Epithelial cell of esophagus (primary cell): Measurements from ENCODE around the gene SLC12A1.

Experiments
- DNase-seq: peaks from one replicate; pipeline ENCODE4 v3.0.0; 2010; ENCODE audit warnings: low read depth
- H3K4me3 ChIP-seq: 2 replicates; pipeline ENCODE4 v1.5.1; 2011; ENCODE audit warnings: mild to moderate bottlenecking, low read length, control low read depth
- CTCF ChIP-seq: IDR thresholded peaks from 2 replicates; pipeline ENCODE4 v1.5.1; 2011; ENCODE audit warnings: low read depth, mild to moderate bottlenecking, low read length, control low read depth, inconsistent platforms; ENCODE audit not compliant: insufficient read depth; ENCODE audit errors: missing control alignments

Gene SLC12A1

DNA sequence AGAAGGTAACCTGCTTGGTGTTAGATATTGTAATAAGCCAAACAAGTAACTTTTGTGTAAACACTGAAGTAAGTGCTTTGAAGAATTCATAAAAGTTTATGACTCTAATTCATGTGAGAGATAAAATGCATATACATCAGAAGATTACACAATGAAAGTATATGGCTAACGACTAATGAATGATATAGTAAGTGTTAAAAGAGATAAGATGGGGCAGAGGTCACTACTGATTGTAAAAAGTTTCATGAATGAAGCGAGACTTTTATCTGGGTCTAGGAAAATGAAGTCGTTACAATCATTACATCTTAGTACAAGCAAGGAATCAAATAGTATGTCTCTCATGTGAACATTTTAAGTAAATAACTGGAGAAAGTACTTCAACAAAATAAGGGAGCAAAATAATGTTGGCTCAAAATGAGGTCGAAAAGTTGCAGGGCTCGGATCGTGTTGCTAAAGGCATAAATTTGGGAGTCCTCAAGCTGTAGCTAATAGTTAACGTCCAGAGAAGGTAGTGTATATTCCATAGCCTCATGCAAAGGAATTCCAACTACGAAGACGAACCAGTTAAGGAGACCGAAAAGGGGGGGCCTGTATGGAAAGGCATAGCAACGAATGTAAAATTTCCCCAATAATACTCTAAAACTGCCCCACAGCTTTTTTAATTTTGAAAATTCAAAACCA lies 124.1 kb downstream of the SLC12A1 start:
- peak; percentile 8 for DNase-seq
- no peak for TF ChIP-seq CTCF
- peak overlapping the region; percentile 82 for H3K4me3 ChIP-seq

DNA sequence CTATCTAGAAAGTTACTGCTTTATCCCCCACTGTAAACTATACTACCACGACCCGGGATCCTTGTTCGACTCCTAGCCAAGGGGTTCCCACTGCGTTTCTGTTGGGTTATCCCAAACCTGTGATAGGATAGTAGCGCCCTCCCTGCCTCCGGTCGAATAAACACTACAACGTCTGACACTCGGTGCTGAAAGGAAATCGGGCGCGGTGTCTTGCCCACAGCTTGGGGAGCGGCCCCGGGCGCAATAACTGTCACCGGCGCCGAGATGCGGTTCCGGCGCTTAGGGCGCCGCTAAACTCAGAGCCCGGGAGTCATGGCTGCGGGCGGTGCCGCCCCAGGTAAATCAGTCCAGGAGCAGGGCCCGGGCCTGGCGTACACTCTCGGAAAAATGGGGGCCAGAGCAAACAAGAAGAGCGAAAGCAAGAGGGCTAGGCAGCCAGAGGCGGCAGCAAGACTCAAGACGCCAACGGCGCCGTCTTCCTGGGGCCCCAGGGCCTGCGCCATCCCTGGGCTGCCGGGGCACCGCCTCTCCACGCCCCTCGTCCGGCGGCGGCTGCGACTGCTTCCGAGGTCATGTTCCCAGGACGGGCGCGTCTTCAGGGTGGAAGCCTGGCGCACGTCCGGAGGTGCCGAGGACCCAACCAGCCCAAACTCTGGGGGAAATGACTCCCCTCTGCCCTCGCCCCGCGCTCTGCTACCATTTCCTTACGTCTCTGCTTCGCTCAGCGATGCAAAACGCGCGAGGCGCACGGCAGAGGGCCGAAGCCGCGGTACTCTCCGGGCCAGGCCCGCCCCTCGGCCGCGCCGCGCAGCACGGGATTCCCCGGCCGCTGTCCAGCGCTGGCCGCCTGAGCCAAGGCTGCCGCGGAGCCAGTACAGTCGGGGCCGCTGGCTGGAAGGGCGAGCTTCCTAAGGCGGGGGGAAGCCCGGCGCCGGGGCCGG lies 125.0 kb downstream of the SLC12A1 start, which contains the start of gene DUT:
DUT (plus strand) TSS at position 575 of the 941 bp plus-strand sequence; CDS start at position 662, 87 bp downstream.
- peak; percentile 79 for DNase-seq
- peak within 1 kb of the TSS; percentile 82 for H3K4me3 ChIP-seq
- no peak for TF ChIP-seq CTCF

DNA sequence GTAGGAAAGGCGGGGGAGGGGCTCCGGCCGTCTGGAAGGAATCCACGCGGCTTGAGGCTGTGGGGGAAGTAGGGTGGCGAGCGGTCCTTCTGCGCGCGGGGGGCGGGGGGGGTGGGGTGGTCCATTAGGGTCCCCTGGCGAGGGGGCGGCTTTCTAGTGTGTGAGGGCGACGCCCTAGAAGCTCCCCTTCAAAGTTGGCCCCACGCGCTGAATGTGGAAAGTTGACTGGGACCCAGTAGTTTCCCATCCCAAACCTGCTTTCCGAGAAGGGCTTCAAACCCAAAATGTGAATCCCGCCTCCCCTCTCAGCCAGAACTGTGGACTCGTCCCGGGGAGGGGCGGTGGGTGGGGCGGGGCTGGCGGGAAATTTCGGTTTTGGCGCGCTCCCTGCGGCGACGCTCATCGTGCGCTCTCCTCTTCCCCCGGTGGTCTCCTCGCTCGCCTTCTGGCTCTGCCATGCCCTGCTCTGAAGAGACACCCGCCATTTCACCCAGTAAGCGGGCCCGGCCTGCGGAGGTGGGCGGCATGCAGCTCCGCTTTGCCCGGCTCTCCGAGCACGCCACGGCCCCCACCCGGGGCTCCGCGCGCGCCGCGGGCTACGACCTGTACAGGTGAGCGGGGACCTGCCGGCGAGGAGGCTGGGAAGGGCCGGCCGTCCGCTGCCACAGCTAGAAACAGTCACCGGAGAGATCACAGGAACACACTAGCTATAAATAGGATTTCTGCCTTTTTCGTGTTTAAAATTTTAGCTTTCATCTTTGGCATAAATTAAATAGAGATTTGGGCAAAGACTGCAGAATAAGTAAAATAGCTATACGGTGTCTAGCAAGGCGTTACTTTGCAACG lies 125.9 kb downstream of the SLC12A1 start:
- H3K4me3 ChIP-seq: peak overlapping the region; percentile 82
- DNase-seq: peak; percentile 60
- TF ChIP-seq CTCF: no peak

GRCh38 chr15:48332642-48333034 lies 126.5 kb downstream of the SLC12A1 start:
- peak overlapping the region; percentile 82 for H3K4me3 ChIP-seq
- DNase-seq: no peak

GRCh38 chr15:48333540-48333939 lies 127.4 kb downstream of the SLC12A1 start:
- no peak for DNase-seq
- no peak overlapping the region for H3K4me3 ChIP-seq

More at GRCh38 chr15:48332642-48333034, 126.5 kb downstream of the SLC12A1 start:
- TF ChIP-seq CTCF: no peak

More at GRCh38 chr15:48333540-48333939, 127.4 kb downstream of the SLC12A1 start:
- TF ChIP-seq CTCF: no peak
